CD14-positive monocyte (primary cell): ENCODE data around the gene LCE2A. TPM values are rescaled to one million over a fixed set of nuclear protein-coding genes. Genes with fewer than 3 reads are reported as not detected.

Experiments used
- DNase-seq, 3 donors: peaks; one replicate each; pipeline ENCODE4 v3.0.0-alpha.2; 2011 to 2022
- H2AFZ ChIP-seq: 2 replicates; pipeline ENCODE4 v1.6.0; 2012; ENCODE audit warnings: mild to moderate bottlenecking, low read depth, low read length, inconsistent platforms; ENCODE audit not compliant: insufficient read depth, poor library complexity, severe bottlenecking
- H3K27ac ChIP-seq, 2 donors: 1 replicate in 1 of 2; 2 replicates in 1 of 2; pipeline ENCODE4 v1.5.1; 2012 to 2013; ENCODE audit warnings: low read length in 2 of 2, control low read depth in 1 of 2, inconsistent platforms in 1 of 2, low read depth in 1 of 2, mild to moderate bottlenecking in 1 of 2
- H3K27me3 ChIP-seq, 2 donors: one replicate each; pipeline versions ENCODE4 v1.6.0 to v1.6.1; 2011 to 2013; ENCODE audit warnings: low read length in 2 of 2; ENCODE audit not compliant: control insufficient read depth in 2 of 2, insufficient read depth in 2 of 2
- H3K36me3 ChIP-seq, 2 donors: replicated peaks in 1 of 2; 1 replicate in 1 of 2; 2 replicates in 1 of 2; pipeline versions ENCODE4 v1.5.1 to v1.6.1; 2012 to 2013; ENCODE audit warnings: low read length in 2 of 2, control low read depth in 1 of 2, inconsistent platforms in 1 of 2, mild to moderate bottlenecking in 1 of 2; ENCODE audit not compliant: insufficient read depth in 2 of 2, control insufficient read depth in 1 of 2
- H3K4me1 ChIP-seq, 2 donors: 1 replicate in 1 of 2; 2 replicates in 1 of 2; pipeline versions ENCODE4 v1.5.1 to v1.6.1; 2012 to 2013; ENCODE audit warnings: low read length in 2 of 2, control low read depth in 1 of 2, inconsistent platforms in 1 of 2, mild to moderate bottlenecking in 1 of 2, moderate library complexity in 1 of 2; ENCODE audit not compliant: insufficient read depth in 2 of 2, control insufficient read depth in 1 of 2
- H3K4me2 ChIP-seq: replicated peaks from 2 replicates; pipeline ENCODE3; 2012; ENCODE audit warnings: low read length, moderate library complexity, mild to moderate bottlenecking; ENCODE audit not compliant: poor library complexity, severe bottlenecking; ENCODE audit errors: extremely low read depth
- H3K4me3 ChIP-seq, 3 experiments: fragments of 200-600 bp in 1 of 3; sonication (generic) in 1 of 3; replicated peaks in 1 of 3; 1 replicate in 2 of 3; 2 replicates in 1 of 3; pipeline ENCODE4 v1.5.1; 2011 to 2013; ENCODE audit warnings: low read length in 3 of 3, mild to moderate bottlenecking in 3 of 3, control low read depth in 2 of 3, low read depth in 2 of 3, inconsistent platforms in 1 of 3, moderate library complexity in 1 of 3
- H3K79me2 ChIP-seq: 2 replicates; pipeline ENCODE4 v1.6.0; 2012; ENCODE audit warnings: mild to moderate bottlenecking, control low read depth, inconsistent platforms, low read length, moderate library complexity; ENCODE audit not compliant: insufficient read depth
- H3K9ac ChIP-seq: 2 replicates; pipeline ENCODE4 v1.6.0; 2017; ENCODE audit warnings: low read length, mild to moderate bottlenecking; ENCODE audit not compliant: insufficient read depth, poor library complexity, severe bottlenecking
- H3K9me3 ChIP-seq, 2 donors: replicated peaks in 1 of 2; 1 replicate in 1 of 2; 2 replicates in 1 of 2; pipeline versions ENCODE4 v1.5.1 to v1.6.1; 2012 to 2013; ENCODE audit warnings: low read length in 2 of 2, control low read depth in 1 of 2; ENCODE audit not compliant: control insufficient read depth in 1 of 2, insufficient read depth in 1 of 2
- H4K20me1 ChIP-seq: 2 replicates; pipeline ENCODE4 v1.6.0; 2012; ENCODE audit warnings: mild to moderate bottlenecking, low read length, control low read depth, moderate library complexity; ENCODE audit not compliant: insufficient read depth
- H3K27ac Mint-ChIP-seq, 7 donors: one replicate each; pipeline ENCODE4 v1.8.0; 2020; ENCODE audit warnings: mild to moderate bottlenecking in 7 of 7, mixed read lengths in 7 of 7, moderate library complexity in 6 of 7, inconsistent platforms in 2 of 7
- H3K27me3 Mint-ChIP-seq, 3 donors: one replicate each; pipeline ENCODE4 v1.8.0; 2021 to 2022; ENCODE audit warnings: low read depth in 3 of 3, mild to moderate bottlenecking in 3 of 3, mixed read lengths in 3 of 3, moderate library complexity in 3 of 3, inconsistent platforms in 1 of 3
- H3K36me3 Mint-ChIP-seq, 2 donors: one replicate each; pipeline ENCODE4 v1.8.0; 2020; ENCODE audit warnings: mixed read lengths in 2 of 2, inconsistent platforms in 1 of 2, mild to moderate bottlenecking in 1 of 2
- H3K4me1 Mint-ChIP-seq: one replicate; pipeline ENCODE4 v1.8.0; 2020; ENCODE audit warnings: mild to moderate bottlenecking, mixed read lengths
- H3K4me3 Mint-ChIP-seq, 2 donors: one replicate each; pipeline ENCODE4 v1.8.0; 2020; ENCODE audit warnings: mild to moderate bottlenecking in 2 of 2, mixed read lengths in 2 of 2, moderate library complexity in 1 of 2
- H3K9me3 Mint-ChIP-seq, 7 donors: one replicate each; pipeline ENCODE4 v1.8.0; 2020 to 2022; ENCODE audit warnings: mixed read lengths in 7 of 7, mild to moderate bottlenecking in 6 of 7, moderate library complexity in 6 of 7, inconsistent platforms in 2 of 7
- CTCF ChIP-seq: fragments of 200-600 bp; IDR thresholded peaks from one replicate; pipeline ENCODE4 v1.8.0; 2022; ENCODE audit warnings: antibody characterized with exemption, mild to moderate bottlenecking
- WGBS: methylation state at CpG from one replicate; pipeline ENCODE4 v1.1.5; 2013; ENCODE audit warnings: missing lambda C conversion rate; ENCODE audit not compliant: insufficient coverage; 5-methylcytosine and 5-hydroxymethylcytosine counted together
- intact Hi-C, 2 donors: fragments of 100-400 bp; cut with micrococcal nuclease; formaldehyde crosslinking; loops; one replicate each; pipeline versions ENCODE4 v1.15.0 to v1.15.1; 2023
- polyA plus RNA-seq, 3 donors: library from polyadenylated mRNA; depleted of rRNA in 1 of 3; unstranded in 2 of 3; stranded (reverse) in 1 of 3; fragments of 300-500 nt in 2 of 3; fragments of >200 nt in 1 of 3; fragmentation: Illumina TruSeq in 2 of 3; gene quantifications; 1 replicate in 2 of 3; 2 replicates in 1 of 3; pipeline ENCODE4 v1.2.3, GENCODE V29; 2012 to 2021

Gene LCE2A
- polyA plus RNA-seq, 3 donors = not detected

- WGBS = 85% methylated on average over 6 of the region's 6 CpGs
- peaks cover 1 to 23% (median 3%) of the 10 kb centered on the region in 3 donors for H3K27me3 Mint-ChIP-seq
- TF ChIP-seq CTCF = no peak
Observed at GRCh38 chr1:152679459-152679858, 18.7 kb upstream of the LCE2A start.

GRCh38 chr1:152681616-152682015 lies 16.5 kb upstream of the LCE2A start:
- Histone ChIP-seq H3K4me3 (no peak overlapping the region), H3K9ac (no peak overlapping the region), H3K36me3 (no peaks in the 10 kb centered on the region), H3K27me3 (no peaks in the 10 kb centered on the region), H3K79me2 (no peaks in the 10 kb centered on the region), H2AFZ (no peak overlapping the region), H3K4me2 (no peak overlapping the region), H3K9me3 (no peaks in the 10 kb centered on the region), H3K27ac (no peak overlapping the region), H4K20me1 (no peaks in the 10 kb centered on the region), H3K4me1 (no peaks in the 10 kb centered on the region)
- H3K27me3 Mint-ChIP-seq = peaks cover 1 to 21% (median 2%) of the 10 kb centered on the region in 3 donors
- no peaks in the 10 kb centered on the region for H3K36me3 Mint-ChIP-seq
- DNase-seq = no peak
- 67% methylated on average over 1 of the region's 2 CpGs for whole genome bisulfite sequencing
- peaks cover 0 to 2% (median 0%) of the 10 kb centered on the region in 7 donors for H3K9me3 Mint-ChIP-seq
- no peak for TF ChIP-seq CTCF
- intact Hi-C loops = no loop called here
- H3K4me1 Mint-ChIP-seq = no peaks in the 10 kb centered on the region
- no peak overlapping the region for H3K4me3 Mint-ChIP-seq
- no peak overlapping the region for H3K27ac Mint-ChIP-seq

More at GRCh38 chr1:152679459-152679858, 18.7 kb upstream of the LCE2A start:
- Mint-ChIP-seq H3K27ac (no peak overlapping the region), H3K36me3 (no peaks in the 10 kb centered on the region), H3K4me1 (no peaks in the 10 kb centered on the region), H3K9me3 (peaks cover 0 to 2% (median 0%) of the 10 kb centered on the region in 7 donors), H3K4me3 (no peak overlapping the region)
- Histone ChIP-seq H3K27me3 (no peaks in the 10 kb centered on the region), H4K20me1 (no peaks in the 10 kb centered on the region), H2AFZ (no peak overlapping the region), H3K27ac (no peak overlapping the region), H3K4me3 (no peak overlapping the region), H3K9ac (no peak overlapping the region), H3K36me3 (no peaks in the 10 kb centered on the region), H3K4me2 (no peak overlapping the region), H3K9me3 (no peaks in the 10 kb centered on the region), H3K79me2 (no peaks in the 10 kb centered on the region), H3K4me1 (no peaks in the 10 kb centered on the region)
- intact Hi-C loops = no loop called here
- DNase-seq = no peak
